ENCODE results near the gene SLC47A1. TPM values are rescaled to one million over a fixed set of nuclear protein-coding genes. Genes with fewer than 3 reads are reported as not detected.
"Not testable (repeated sequence)": the region's sequence is repeated elsewhere in the genome, so short reads cannot be mapped to it uniquely, and the experiment has no call there.

The SLC47A1 gene
- polyA plus RNA-seq, 1 donor: 1.3 TPM

GRCh38 chr17:19555746-19556145, 22.1 kb downstream of the SLC47A1 start:
- DNase-seq: no peak

GRCh38 chr17:19558946-19559345, 25.3 kb downstream of the SLC47A1 start:
- DNase-seq: no peak

GRCh38 chr17:19561697-19562318, 28.2 kb downstream of the SLC47A1 start:
- DNase-seq: no peak

GRCh38 chr17:19565817-19566575, 32.3 kb downstream of the SLC47A1 start:
- DNase-seq: no peak

- no peak for DNase-seq
Observed at GRCh38 chr17:19567216-19568015, 33.8 kb downstream of the SLC47A1 start.

DNA sequence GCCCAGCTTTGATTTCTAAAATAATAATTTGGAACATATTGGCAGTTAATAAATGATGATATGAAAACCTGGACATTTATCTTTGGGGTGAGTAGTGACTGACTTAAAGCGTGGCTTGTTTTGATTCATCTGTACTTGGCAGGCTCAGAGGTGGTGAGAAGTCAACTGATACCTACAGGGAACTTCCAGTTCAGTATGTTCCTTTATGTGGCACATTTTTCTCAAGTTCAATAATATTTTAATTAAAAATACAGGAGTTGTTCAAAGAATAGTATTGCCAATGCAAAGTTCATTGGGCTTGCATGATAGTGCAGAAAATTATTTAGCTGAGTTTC, 34.3 kb downstream of the SLC47A1 start:
- no peak for DNase-seq

DNA sequence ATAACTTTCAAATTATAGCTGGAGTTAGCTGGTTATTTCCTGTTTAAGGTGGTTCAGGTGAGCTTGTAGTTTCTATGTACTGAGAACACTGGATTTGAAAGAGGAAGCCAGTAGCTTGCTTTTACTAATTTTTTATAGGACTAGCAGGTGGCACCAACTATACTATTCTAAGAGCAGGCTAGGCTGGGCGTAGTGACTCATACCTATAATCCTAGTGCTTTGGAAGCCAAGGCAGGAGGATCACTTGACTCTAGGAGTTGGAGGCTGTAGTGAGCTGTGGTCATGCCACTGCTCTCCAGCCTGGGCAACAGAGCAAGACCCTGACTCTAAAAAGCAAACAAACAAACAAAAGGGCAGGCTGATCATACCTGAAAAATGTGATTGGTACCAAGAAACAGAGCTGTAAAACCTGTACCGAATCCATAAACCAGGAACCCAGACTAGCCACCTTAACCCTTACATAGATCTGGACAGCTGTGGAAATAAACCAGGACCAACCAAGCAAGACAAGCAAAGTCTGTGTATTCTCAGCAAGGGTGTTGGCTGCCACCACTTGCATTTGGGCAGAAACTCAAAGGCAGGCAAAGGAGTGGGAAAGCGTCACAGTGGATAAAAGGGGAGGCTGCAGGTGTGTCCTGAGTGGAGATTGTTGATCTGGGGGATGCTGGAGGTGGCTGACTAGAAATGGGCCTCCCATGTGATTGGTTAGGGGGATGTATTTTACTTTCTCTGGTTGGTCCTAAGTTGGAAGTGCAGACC, 36.3 kb downstream of the SLC47A1 start:
- DNase-seq: no peak

DNA sequence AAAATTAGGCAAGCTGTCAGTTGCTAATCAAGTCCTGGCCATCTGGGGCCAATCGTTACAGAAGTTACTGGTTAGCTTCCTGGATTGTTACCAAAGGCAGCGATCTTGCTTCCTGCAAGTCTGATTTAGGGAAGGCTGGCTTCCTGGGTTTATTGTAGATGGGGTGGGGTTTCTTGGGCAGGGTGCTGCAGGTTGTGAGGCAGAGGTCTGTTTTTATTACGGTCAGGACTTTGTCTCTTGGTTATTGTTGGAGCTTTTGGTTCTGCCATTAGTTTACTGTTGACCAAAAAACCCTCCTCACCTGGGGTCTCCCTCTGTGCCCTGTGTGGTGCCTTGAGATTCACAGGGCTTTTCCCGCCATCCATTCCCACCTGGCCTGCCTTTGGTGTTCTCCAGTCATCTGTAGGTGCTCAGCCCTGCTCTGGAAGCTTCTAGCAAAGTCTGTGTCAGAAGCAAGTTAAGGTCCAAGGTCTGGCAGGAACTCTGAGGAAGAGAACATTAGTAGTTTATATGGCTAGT, 36.9 kb downstream of the SLC47A1 start:
- DNase-seq: no peak

GRCh38 chr17:19573075-19573474, 39.4 kb downstream of the SLC47A1 start:
- DNase-seq: no peak

GRCh38 chr17:19574956-19575355, 41.3 kb downstream of the SLC47A1 start:
- DNase-seq: no peak

DNA sequence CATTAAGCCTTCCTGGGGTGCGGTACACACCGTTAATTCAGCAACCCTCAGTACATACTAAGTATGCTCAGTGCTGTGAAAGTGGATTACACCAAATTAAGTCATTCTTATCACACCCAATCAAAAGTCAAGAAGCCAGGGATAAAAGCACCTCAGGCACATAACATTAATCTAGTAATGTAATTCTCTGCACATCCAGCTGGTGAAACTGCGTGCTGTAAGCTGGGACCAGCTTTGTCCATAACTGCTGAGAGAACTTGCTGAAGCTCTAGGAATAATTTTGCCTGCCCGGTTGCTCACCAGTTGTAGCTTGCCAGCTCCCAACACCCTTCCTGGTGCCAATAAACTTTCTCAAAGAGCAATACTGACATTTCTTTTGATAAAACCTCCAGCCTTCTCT, 44.9 kb downstream of the SLC47A1 start:
- no peak for DNase-seq

- DNase-seq: peak; percentile 3
Observed at GRCh38 chr17:19579192-19579761, 45.6 kb downstream of the SLC47A1 start.

DNA sequence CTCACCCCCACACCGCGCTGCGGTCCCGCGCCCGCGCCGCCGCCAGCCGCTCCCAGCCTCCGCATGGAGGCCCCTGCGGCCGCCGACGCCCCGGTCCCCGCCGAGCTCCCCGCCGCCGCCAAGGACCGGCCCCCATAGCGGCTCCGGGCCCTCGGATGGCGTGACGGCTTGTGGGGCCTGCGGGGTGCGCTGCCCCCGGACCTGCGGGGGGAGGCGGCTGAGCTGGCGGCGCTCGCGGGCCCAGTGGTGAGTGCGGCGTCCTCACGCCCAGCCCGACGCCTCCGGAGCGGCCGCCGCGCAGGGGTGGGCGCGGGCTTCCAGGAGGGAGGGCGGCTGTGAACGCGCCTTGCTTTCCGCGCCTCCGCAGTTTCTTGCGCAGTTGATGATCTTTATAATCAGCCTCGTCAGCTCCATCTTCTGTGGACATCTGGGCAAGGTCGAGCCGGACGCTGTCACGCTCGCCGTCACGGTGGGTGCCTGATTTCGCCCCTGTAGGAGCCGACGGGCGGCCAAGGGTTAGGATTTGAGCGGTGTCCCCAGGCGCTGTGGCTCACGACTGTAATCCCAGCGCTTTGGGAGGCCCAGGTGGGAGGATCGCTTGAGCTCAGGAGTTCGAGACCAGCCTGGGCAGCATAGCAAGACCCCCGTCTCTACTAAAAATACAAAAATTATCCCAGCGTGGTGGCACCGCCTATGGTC, 46.4 kb downstream of the SLC47A1 start:
- DNase-seq: peak; percentile 57

- not testable (repeated sequence) for DNase-seq
Observed at GRCh38 chr17:19580566-19580920, 46.9 kb downstream of the SLC47A1 start.

GRCh38 chr17:19582152-19582551, 48.5 kb downstream of the SLC47A1 start:
- DNase-seq: not testable (repeated sequence)

DNA sequence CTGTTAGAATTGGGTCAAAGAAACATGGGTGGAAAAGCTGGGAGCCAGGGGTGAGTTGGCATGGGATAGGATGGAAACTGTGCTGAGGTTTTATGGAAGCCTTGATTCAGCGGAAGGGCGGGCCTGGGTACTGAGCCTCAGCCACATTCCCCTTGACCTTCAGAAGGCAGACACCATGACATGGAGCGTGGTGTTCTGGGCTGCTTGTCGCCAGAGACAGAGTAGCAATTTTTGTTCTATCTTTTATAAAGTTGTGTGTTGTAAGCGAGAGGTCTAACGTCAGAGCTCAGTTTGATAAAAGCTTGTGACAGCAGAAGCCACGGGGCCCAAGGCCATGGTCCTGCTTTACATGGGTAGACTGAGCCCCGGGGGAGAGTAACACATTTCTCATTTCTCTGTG, 50.2 kb downstream of the SLC47A1 start:
- DNase-seq: no peak

GRCh38 chr17:19590451-19590850, 56.8 kb downstream of the SLC47A1 start:
- no peak for DNase-seq

- DNase-seq: no peak
Observed at GRCh38 chr17:19590912-19591551, 57.4 kb downstream of the SLC47A1 start.

DNA sequence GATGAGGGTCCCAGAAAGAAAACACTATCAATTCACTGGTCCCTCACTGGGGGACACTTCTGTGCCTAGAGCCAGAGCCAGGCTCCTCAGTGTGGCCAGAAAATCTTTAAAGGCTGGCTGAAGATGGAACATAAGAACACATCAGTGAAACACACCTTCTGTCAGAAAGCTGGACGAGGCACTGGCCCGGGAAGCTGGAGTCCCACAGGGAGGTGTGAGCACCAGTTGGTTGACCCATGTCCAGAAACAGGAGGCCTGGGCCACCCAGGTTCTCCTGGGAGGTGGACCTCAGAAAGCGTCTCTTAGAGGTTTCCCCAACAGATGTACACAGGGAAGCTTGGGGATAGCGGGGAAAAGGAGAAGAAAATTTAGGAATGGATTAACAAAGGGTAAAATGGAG, 58.7 kb downstream of the SLC47A1 start:
- DNase-seq: no peak

- DNase-seq: no peak
Observed at GRCh38 chr17:19596869-19597268, 63.2 kb downstream of the SLC47A1 start.

GRCh38 chr17:19610311-19610710, 76.7 kb downstream of the SLC47A1 start:
- no peak for DNase-seq

Measured in hindlimb muscle (tissue), 1 donor.